Activated naive CD8-positive, alpha-beta T cell treated with anti-CD3 and anti-CD28 coated beads, Interleukin-2, amount 50 U/mL, for 24 hours (primary cell): ENCODE data around the gene MCL1.

ENCODE experiments used
- ATAC-seq: fragments of 150-1000 bp; cut with Tn5 transposase; one replicate; pipeline ENCODE4 v1.10.0; 2021
- DNase-seq: peaks from one replicate; pipeline ENCODE4 v3.0.0; 2021
- H3K27ac Mint-ChIP-seq: one replicate; pipeline ENCODE4 v1.8.0; 2021; ENCODE audit warnings: mild to moderate bottlenecking, mixed read lengths
- H3K27me3 Mint-ChIP-seq: one replicate; pipeline ENCODE4 v1.8.0; 2021; ENCODE audit warnings: mixed read lengths
- H3K36me3 Mint-ChIP-seq: one replicate; pipeline ENCODE4 v1.8.0; 2021; ENCODE audit warnings: low read depth, mixed read lengths
- H3K4me1 Mint-ChIP-seq: one replicate; pipeline ENCODE4 v1.8.0; 2021; ENCODE audit warnings: mixed read lengths
- H3K4me3 Mint-ChIP-seq: one replicate; pipeline ENCODE4 v1.8.0; 2021; ENCODE audit warnings: mild to moderate bottlenecking, moderate library complexity, mixed read lengths
- H3K9me3 Mint-ChIP-seq: one replicate; pipeline ENCODE4 v1.8.0; 2021; ENCODE audit warnings: mixed read lengths

Gene MCL1

DNA sequence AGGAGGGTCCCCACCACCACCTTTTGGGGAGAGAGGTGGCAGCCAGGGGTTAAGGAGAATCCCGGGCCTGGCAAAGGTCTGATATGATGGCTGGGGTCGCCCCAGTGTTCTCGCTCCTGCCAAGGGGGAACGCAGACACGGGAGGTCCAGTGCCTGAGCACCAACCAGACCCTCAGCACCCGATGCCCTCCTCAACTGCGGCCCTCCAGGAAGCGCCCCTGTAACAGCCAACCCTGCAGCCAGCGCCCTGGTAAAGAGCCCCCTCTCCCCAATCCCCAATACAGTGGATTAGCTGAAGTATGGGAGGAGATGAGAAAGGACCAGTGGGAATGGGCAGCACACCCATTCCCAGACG, 19.8 kb downstream of the MCL1 start:
- Mint-ChIP-seq H3K4me3 (no peak overlapping the region), H3K4me1 (peaks cover 39% of the 10 kb centered on the region), H3K36me3 (no peaks in the 10 kb centered on the region), H3K27me3 (no peaks in the 10 kb centered on the region), H3K9me3 (no peaks in the 10 kb centered on the region), H3K27ac (peak overlapping the region; percentile 68)
- ATAC-seq (no peak), DNase-seq (no peak)

DNA sequence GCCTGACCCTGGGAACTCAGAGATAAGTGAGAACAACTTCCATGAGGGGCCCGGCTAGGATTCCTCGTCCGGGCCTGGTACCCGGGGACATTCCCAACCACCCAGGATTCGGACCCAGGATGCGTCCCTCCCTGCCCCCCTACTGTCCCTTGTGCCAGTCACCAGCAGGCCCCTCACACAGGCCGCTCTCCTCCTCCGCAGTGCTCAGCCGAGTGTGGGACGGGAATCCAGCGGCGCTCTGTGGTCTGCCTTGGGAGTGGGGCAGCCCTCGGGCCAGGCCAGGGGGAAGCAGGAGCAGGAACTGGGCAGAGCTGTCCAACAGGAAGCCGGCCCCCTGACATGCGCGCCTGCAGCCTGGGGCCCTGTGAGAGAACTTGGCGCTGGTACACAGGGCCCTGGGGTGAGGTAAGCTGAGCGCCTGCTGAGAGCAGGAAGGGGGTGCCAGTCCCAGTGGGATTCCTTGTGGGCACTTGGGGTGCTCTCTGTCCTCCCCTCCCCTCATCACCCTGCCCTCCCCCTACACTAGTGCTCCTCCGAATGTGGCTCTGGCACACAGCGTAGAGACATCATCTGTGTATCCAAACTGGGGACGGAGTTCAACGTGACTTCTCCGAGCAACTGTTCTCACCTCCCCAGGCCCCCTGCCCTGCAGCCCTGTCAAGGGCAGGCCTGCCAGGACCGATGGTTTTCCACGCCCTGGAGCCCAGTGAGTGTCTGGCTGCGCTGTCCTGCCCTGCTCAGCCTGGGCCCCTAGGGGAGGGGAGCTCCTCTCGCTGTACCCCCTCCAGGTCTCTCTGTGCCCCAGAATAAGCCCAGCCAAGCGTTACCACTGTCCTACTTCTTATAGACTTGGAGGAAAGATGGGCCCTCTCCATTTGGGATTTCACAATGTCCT, 20.4 kb downstream of the MCL1 start:
- Mint-ChIP-seq H3K27me3 (no peaks in the 10 kb centered on the region), H3K4me3 (no peak overlapping the region), H3K27ac (no peak overlapping the region), H3K36me3 (no peaks in the 10 kb centered on the region), H3K9me3 (no peaks in the 10 kb centered on the region), H3K4me1 (peaks cover 33% of the 10 kb centered on the region)
- ATAC-seq, result no peak
- DNase-seq, result no peak

DNA sequence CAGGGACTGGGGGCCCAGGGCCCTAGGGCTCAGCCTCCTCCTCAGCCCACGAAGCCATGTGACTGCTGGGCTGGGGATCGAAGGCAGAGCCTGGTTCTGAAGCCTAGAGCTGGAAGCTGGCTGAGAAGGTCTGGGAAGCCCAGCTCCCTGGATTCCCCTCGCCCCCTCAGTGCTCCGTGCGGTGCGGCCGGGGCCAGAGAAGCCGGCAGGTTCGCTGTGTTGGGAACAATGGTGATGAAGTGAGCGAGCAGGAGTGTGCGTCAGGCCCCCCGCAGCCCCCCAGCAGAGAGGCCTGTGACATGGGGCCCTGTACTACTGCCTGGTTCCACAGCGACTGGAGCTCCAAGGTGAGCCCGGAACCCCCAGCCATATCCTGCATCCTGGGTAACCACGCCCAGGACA, 21.1 kb downstream of the MCL1 start:
- no peaks in the 10 kb centered on the region for H3K36me3 Mint-ChIP-seq
- H3K9me3 Mint-ChIP-seq, result no peaks in the 10 kb centered on the region
- no peak for DNase-seq
- no peak overlapping the region for H3K27ac Mint-ChIP-seq
- no peak for ATAC-seq
- no peaks in the 10 kb centered on the region for H3K27me3 Mint-ChIP-seq
- peaks cover 26% of the 10 kb centered on the region for H3K4me1 Mint-ChIP-seq
- no peak overlapping the region for H3K4me3 Mint-ChIP-seq

DNA sequence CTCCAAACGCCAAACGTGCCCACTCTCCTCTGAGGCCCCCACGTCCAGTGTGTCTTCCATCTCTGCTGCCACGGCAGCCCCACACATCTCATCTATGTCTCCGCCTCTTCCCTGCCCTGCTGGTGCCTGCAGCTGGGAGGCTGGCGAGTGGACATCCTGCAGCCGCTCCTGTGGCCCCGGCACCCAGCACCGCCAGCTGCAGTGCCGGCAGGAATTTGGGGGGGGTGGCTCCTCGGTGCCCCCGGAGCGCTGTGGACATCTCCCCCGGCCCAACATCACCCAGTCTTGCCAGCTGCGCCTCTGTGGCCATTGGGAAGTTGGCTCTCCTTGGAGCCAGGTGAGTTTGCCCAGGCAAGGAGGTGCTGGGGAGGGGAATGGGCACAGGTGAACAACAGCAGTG, 21.6 kb downstream of the MCL1 start:
- ATAC-seq, result no peak
- DNase-seq, result no peak
- Mint-ChIP-seq H3K36me3 (no peaks in the 10 kb centered on the region), H3K9me3 (no peaks in the 10 kb centered on the region), H3K4me3 (no peak overlapping the region), H3K4me1 (peaks cover 21% of the 10 kb centered on the region), H3K27ac (no peak overlapping the region), H3K27me3 (no peaks in the 10 kb centered on the region)

DNA sequence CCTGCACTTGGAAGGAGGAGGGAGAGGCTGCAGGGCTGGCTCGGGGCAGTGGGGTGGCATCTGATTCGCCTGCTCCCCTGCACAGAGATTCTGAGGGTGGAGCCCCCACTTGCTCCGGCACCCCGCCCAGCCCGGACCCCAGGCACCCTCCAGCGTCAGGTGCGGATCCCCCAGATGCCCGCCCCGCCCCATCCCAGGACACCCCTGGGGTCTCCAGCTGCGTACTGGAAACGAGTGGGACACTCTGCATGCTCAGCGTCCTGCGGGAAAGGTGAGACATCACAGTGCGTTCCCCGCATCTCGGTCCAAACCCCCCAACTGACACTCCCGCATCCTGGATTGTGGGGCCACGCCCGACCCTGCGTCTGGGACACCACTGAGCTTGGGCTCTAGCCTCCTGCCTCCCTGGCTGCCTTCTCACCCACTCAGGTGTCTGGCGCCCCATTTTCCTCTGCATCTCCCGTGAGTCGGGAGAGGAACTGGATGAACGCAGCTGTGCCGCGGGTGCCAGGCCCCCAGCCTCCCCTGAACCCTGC, 22.3 kb downstream of the MCL1 start:
- no peaks in the 10 kb centered on the region for H3K36me3 Mint-ChIP-seq

DNA sequence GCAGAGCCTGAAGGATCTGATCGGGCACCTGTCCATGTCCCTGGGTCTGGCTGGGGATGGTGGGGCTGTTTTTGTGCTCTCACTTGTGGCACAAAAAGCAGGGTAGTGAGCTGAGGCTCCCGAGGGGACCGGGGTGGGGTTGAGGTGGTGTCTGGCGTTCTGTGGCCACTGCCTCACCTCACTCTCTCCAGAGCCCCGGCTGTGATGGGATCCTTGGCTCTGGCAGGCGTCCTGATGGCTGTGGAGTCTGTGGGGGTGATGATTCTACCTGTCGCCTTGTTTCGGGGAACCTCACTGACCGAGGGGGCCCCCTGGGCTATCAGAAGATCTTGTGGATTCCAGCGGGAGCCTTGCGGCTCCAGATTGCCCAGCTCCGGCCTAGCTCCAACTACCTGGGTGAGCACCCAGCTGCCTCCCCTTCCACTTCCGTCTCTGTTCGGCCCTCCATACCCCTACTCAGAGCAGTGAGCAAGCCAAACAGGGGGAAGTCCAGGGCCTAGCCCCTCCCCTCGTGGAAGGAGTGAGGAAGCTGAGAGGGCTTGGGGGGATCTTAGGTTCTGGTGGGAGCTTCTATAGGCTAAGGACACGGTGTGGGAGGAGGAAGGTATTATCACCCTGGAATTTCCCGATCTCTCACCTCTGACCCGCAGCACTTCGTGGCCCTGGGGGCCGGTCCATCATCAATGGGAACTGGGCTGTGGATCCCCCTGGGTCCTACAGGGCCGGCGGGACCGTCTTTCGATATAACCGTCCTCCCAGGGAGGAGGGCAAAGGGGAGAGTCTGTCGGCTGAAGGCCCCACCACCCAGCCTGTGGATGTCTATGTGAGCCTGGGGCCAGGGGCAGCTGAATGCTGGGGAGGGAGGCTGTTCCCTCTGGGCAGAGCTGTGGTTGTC, 23.2 kb downstream of the MCL1 start:
- ATAC-seq (no peak), DNase-seq (no peak)
- H3K27ac Mint-ChIP-seq, result no peak overlapping the region
- H3K4me3 Mint-ChIP-seq, result no peak overlapping the region
- H3K4me1 Mint-ChIP-seq, result peaks cover 25% of the 10 kb centered on the region
- H3K36me3 Mint-ChIP-seq, result no peaks in the 10 kb centered on the region
- H3K27me3 Mint-ChIP-seq, result peaks cover 6% of the 10 kb centered on the region
- no peaks in the 10 kb centered on the region for H3K9me3 Mint-ChIP-seq

More for the DNA sequence above, 22.3 kb downstream of the MCL1 start:
- no peak overlapping the region for H3K4me3 Mint-ChIP-seq
- no peaks in the 10 kb centered on the region for H3K27me3 Mint-ChIP-seq
- no peak for ATAC-seq
- DNase-seq, result no peak
- H3K9me3 Mint-ChIP-seq, result no peaks in the 10 kb centered on the region
- no peak overlapping the region for H3K27ac Mint-ChIP-seq
- H3K4me1 Mint-ChIP-seq, result peaks cover 21% of the 10 kb centered on the region

DNA sequence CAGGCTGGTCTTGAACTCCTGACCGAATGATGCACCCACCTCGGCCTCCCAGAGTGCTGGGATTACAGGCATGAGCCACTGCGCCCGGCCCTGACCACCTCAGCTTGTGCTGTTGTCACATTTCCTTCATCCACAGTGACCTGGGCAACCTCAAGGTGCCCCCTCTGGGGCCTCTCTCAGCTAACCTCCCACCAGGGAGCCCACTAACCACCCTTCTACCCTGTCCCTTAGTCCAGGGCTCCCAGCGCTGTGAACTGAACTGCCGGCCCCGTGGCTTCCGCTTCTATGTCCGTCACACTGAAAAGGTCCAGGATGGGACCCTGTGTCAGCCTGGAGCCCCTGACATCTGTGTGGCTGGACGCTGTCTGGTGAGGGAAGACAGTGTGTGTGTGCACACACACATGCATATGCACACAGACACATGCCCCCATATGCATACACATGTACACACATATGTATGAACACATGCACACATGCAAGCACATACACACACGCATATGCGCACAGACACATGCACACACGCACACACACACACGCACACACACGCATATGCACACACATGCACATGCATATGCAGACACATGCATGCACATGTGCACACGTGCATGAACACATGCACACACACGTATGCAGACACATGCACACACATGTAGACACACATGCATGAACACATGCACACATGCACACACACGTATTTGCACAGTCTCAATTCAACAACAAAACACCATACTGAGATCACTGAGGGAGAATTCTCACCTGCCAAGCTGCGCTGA, 24.0 kb downstream of the MCL1 start:
- Mint-ChIP-seq H3K27ac (no peak overlapping the region), H3K4me3 (no peak overlapping the region), H3K9me3 (no peaks in the 10 kb centered on the region), H3K36me3 (no peaks in the 10 kb centered on the region), H3K4me1 (peaks cover 23% of the 10 kb centered on the region), H3K27me3 (peaks cover 13% of the 10 kb centered on the region)
- no peak for ATAC-seq
- DNase-seq, result no peak

DNA sequence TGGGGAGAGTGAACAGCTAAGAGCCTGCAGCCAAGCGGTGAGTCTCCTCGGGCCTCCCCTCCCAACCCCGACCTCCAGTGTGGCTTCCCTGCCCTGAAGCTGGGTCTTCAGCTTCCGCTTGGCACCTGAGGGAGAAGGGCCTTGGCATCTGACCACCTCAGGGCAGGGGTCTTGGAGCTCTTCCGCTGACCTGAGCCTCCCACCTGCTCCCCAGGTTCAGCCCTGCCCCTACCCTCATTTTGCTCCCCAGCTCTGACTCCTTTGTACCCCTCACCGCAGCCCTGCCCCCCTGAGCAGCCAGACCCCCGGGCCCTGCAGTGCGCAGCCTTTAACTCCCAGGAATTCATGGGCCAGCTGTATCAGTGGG, 25.3 kb downstream of the MCL1 start:
- no peaks in the 10 kb centered on the region for H3K36me3 Mint-ChIP-seq
- peaks cover 23% of the 10 kb centered on the region for H3K4me1 Mint-ChIP-seq
- ATAC-seq, result no peak
- H3K9me3 Mint-ChIP-seq, result no peaks in the 10 kb centered on the region
- H3K27me3 Mint-ChIP-seq, result peaks cover 21% of the 10 kb centered on the region
- H3K27ac Mint-ChIP-seq, result no peak overlapping the region
- DNase-seq, result no peak
- H3K4me3 Mint-ChIP-seq, result no peak overlapping the region

DNA sequence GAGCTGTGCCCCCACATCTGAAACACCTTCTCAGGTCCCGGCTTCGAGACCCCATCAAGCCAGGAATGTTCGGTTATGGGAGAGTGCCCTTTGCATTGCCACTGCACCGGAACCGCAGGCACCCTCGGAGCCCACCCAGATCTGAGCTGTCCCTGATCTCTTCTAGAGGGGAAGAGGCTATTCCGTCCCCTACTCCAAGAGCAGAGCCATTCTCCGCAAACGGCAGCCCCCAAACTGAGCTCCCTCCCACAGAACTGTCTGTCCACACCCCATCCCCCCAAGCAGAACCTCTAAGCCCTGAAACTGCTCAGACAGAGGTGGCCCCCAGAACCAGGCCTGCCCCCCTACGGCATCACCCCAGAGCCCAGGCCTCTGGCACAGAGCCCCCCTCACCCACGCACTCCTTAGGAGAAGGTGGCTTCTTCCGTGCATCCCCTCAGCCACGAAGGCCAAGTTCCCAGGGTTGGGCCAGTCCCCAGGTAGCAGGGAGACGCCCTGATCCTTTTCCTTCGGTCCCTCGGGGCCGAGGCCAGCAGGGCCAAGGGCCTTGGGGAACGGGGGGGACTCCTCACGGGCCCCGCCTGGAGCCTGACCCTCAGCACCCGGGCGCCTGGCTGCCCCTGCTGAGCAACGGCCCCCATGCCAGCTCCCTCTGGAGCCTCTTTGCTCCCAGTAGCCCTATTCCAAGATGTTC, 25.9 kb downstream of the MCL1 start:
- peaks cover 24% of the 10 kb centered on the region for H3K4me1 Mint-ChIP-seq
- no peaks in the 10 kb centered on the region for H3K9me3 Mint-ChIP-seq
- ATAC-seq, result no peak

DNA sequence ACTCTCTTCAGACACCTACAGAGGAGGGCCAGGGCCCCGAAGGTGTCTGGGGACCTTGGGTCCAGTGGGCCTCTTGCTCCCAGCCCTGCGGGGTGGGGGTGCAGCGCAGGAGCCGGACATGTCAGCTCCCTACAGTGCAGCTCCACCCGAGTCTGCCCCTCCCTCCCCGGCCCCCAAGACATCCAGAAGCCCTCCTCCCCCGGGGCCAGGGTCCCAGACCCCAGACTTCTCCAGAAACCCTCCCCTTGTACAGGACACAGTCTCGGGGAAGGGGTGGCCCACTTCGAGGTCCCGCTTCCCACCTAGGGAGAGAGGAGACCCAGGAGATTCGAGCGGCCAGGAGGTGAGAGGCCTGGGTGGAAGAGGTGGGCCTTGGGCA, 26.5 kb downstream of the MCL1 start:
- peaks cover 26% of the 10 kb centered on the region for H3K4me1 Mint-ChIP-seq
- H3K27me3 Mint-ChIP-seq, result peaks cover 25% of the 10 kb centered on the region
- no peak overlapping the region for H3K27ac Mint-ChIP-seq
- DNase-seq (no peak), ATAC-seq (no peak)
- no peaks in the 10 kb centered on the region for H3K9me3 Mint-ChIP-seq
- no peak overlapping the region for H3K4me3 Mint-ChIP-seq
- no peaks in the 10 kb centered on the region for H3K36me3 Mint-ChIP-seq

More for the DNA sequence above, 25.9 kb downstream of the MCL1 start:
- H3K4me3 Mint-ChIP-seq, result no peak overlapping the region
- H3K27me3 Mint-ChIP-seq, result peaks cover 22% of the 10 kb centered on the region
- DNase-seq, result no peak
- H3K27ac Mint-ChIP-seq, result no peak overlapping the region
- H3K36me3 Mint-ChIP-seq, result no peaks in the 10 kb centered on the region

DNA sequence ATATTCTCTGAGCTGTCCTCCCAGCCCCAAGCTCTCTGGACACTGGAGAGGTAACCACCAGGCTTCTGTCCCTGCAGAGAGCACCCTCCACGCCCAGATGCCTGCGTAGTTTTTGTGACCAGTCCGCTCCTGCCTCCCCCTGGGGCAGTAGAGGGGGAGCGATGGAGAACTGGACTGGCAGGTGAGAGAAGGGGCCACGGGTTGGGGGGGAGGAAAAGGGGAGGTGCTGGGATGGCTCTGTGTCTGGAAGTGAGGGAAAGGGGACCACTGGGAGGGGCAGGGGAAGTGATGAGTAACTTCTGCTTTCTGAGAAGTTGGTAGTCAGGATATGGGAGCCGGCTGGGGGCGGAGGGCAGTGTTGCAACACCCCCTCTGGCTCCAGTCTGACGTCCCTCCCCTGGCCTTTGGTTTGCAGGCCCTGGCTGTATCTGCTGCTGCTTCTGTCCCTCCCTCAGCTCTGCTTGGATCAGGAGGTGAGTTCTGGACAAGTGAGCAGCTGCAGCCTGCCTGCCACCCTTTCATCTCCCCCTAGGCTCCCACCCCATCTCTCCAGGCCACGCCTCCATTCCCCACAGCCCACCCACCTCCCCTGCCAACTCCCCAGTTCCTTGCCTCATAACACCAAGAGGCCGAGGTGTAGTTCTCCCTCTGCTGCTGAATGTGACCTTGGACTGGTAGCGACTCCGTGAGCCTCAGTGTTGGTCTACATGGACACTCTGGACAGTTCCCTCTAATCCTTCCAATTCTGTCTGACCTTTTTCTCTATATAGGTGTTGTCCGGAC, 27.1 kb downstream of the MCL1 start:
- DNase-seq (no peak), ATAC-seq (peak; percentile 7)
- Mint-ChIP-seq H3K27me3 (peaks cover 25% of the 10 kb centered on the region), H3K4me3 (no peak overlapping the region), H3K27ac (no peak overlapping the region), H3K4me1 (peaks cover 26% of the 10 kb centered on the region), H3K36me3 (no peaks in the 10 kb centered on the region), H3K9me3 (no peaks in the 10 kb centered on the region)

DNA sequence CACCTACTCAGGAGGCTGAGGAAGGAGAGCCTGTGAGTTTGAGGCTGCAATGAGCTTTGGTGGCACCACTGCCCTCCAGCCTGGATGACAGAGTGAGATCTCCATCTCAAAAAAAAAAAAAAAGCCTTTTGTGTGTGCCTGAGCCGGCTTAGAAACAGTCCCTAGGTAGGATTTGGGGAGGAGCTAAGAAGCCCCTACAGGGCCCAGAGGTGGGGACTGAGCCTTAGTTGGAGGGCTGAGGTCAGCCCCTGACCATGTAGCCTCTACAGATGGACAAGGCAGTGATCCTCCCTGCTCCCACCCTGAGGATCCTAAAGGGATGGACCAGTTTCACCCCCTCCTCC, 27.7 kb downstream of the MCL1 start:
- no peak for DNase-seq
- H3K4me1 Mint-ChIP-seq, result peaks cover 26% of the 10 kb centered on the region
- H3K4me3 Mint-ChIP-seq, result no peak overlapping the region
- H3K27ac Mint-ChIP-seq, result no peak overlapping the region
- no peak for ATAC-seq
- no peaks in the 10 kb centered on the region for H3K36me3 Mint-ChIP-seq
- H3K9me3 Mint-ChIP-seq, result no peaks in the 10 kb centered on the region
- H3K27me3 Mint-ChIP-seq, result peaks cover 29% of the 10 kb centered on the region

DNA sequence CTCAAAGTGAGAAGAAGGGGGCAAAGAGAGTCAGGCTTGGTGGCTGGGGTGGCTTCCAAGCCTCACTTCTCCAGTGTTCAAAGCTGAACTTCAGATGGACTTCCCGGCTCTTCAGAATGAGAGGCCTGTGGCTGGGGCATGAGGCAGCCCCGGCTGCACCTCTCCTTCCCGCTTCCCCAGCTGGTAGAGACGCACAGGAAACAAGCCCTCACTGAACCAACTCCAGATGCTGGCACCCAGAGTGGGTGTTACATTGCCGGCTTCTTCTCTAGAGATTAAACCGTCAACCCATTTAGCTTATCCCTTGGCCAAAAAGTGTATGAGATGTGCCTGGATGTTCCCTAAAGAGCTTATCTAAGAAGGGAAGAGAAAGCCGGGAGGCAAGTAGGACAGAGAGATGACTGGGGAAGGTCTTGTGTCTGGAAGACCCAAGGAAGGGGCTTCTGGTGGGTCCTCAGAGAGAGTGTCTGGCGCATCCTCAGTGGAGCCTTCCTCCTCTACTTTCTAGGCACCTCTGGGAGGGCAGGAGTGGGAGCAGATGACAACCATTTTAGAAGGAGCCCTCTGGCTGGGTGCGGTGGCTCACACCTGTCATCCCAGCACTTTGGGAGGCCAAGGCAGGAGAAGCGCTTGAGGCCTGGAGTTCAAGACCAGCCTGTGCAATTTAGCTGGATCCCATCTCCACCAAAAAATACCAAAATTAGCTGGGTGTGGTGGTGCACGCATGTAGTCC, 28.2 kb downstream of the MCL1 start:
- DNase-seq (no peak), ATAC-seq (no peak)
- Mint-ChIP-seq H3K36me3 (no peaks in the 10 kb centered on the region), H3K27me3 (peaks cover 33% of the 10 kb centered on the region), H3K4me3 (no peak overlapping the region), H3K4me1 (peaks cover 26% of the 10 kb centered on the region), H3K27ac (no peak overlapping the region), H3K9me3 (no peaks in the 10 kb centered on the region)
